H9 (cell line): ENCODE data around the gene DIPK1B. TPM values are rescaled to one million over a fixed set of nuclear protein-coding genes. Genes with fewer than 3 reads are reported as not detected.

Experiments used
- DNase-seq: peaks from one replicate; pipeline ENCODE4 v3.0.0-alpha.2; 2017
- H2AFZ ChIP-seq: one replicate; pipeline ENCODE4 v1.6.1; 2013; ENCODE audit warnings: mild to moderate bottlenecking, low read length, control low read depth, moderate library complexity
- H2AK5ac ChIP-seq: 2 replicates; pipeline ENCODE4 v1.6.1; 2013; ENCODE audit warnings: low read length, control low read depth, mixed read lengths; ENCODE audit not compliant: insufficient read length
- H2BK120ac ChIP-seq: one replicate; pipeline ENCODE4 v1.6.1; 2013; ENCODE audit warnings: low read depth, mild to moderate bottlenecking, low read length, control low read depth, inconsistent platforms; ENCODE audit not compliant: poor library complexity, severe bottlenecking
- H2BK12ac ChIP-seq: 2 replicates; pipeline ENCODE4 v1.6.1; 2013; ENCODE audit warnings: low read length, control low read depth, mixed read lengths, low read depth; ENCODE audit not compliant: insufficient read length
- H2BK15ac ChIP-seq: 2 replicates; pipeline ENCODE4 v1.6.1; 2013; ENCODE audit warnings: low read depth, low read length, control low read depth
- H2BK20ac ChIP-seq: one replicate; pipeline ENCODE4 v1.6.1; 2013; ENCODE audit warnings: low read depth, mild to moderate bottlenecking, low read length, control low read depth, inconsistent platforms; ENCODE audit not compliant: poor library complexity, severe bottlenecking
- H2BK5ac ChIP-seq: 2 replicates; pipeline ENCODE4 v1.6.1; 2013; ENCODE audit warnings: low read length, control low read depth, mixed read lengths; ENCODE audit not compliant: insufficient read length
- H3K14ac ChIP-seq: 2 replicates; pipeline ENCODE4 v1.6.1; 2013; ENCODE audit warnings: low read length, control low read depth; ENCODE audit not compliant: insufficient read depth
- H3K18ac ChIP-seq: 2 replicates; pipeline ENCODE4 v1.6.1; 2013; ENCODE audit warnings: low read depth, mild to moderate bottlenecking, mixed read lengths, low read length, control low read depth; ENCODE audit not compliant: insufficient read length
- H3K23ac ChIP-seq: 2 replicates; pipeline ENCODE4 v1.6.1; 2013; ENCODE audit warnings: low read length, control low read depth, mixed read lengths, low read depth; ENCODE audit not compliant: insufficient read length
- H3K23me2 ChIP-seq: 2 replicates; pipeline ENCODE4 v1.6.1; 2013; ENCODE audit warnings: low read depth, mild to moderate bottlenecking, mixed read lengths, low read length, control low read depth; ENCODE audit not compliant: insufficient read length, poor library complexity, severe bottlenecking
- H3K27ac ChIP-seq: 2 replicates; pipeline ENCODE4 v1.5.1; 2013; ENCODE audit warnings: low read length, control low read depth, mixed read lengths, low read depth; ENCODE audit not compliant: insufficient read length
- H3K27me3 ChIP-seq: 2 replicates; pipeline ENCODE4 v1.6.1; 2013; ENCODE audit warnings: low read length, control low read depth, inconsistent platforms; ENCODE audit not compliant: insufficient read depth
- H3K4ac ChIP-seq: 2 replicates; pipeline ENCODE4 v1.6.1; 2013; ENCODE audit warnings: low read depth, mild to moderate bottlenecking, control low read depth, inconsistent platforms, low read length, moderate library complexity
- H3K4me1 ChIP-seq: 2 replicates; pipeline ENCODE4 v1.6.1; 2013; ENCODE audit warnings: low read length, control low read depth, inconsistent platforms; ENCODE audit not compliant: insufficient read depth
- H3K4me2 ChIP-seq: 2 replicates; pipeline ENCODE4 v1.6.1; 2013; ENCODE audit warnings: low read length, control low read depth, mixed read lengths; ENCODE audit not compliant: insufficient read length, insufficient read depth
- H3K56ac ChIP-seq: 2 replicates; pipeline ENCODE4 v1.6.1; 2013; ENCODE audit warnings: low read depth, mild to moderate bottlenecking, mixed read lengths, low read length, control low read depth; ENCODE audit not compliant: insufficient read length
- H3K79me1 ChIP-seq: 2 replicates; pipeline ENCODE4 v1.6.1; 2013; ENCODE audit warnings: low read depth, mild to moderate bottlenecking, moderate library complexity, low read length, control low read depth, inconsistent platforms; ENCODE audit not compliant: insufficient read depth, poor library complexity, severe bottlenecking
- H3K79me2 ChIP-seq: 2 replicates; pipeline ENCODE4 v1.6.1; 2013; ENCODE audit warnings: low read length, control low read depth, inconsistent platforms; ENCODE audit not compliant: insufficient read depth
- H3K9ac ChIP-seq: 2 replicates; pipeline ENCODE4 v1.6.1; 2013; ENCODE audit warnings: low read length, control low read depth, mixed read lengths; ENCODE audit not compliant: insufficient read length; ENCODE audit errors: extremely low read depth
- H3K9me3 ChIP-seq: one replicate; pipeline ENCODE4 v1.6.1; 2013; ENCODE audit warnings: low read depth, low read length, inconsistent platforms; ENCODE audit not compliant: control insufficient read depth
- H3T11ph ChIP-seq: one replicate; pipeline ENCODE4 v1.6.1; 2013; ENCODE audit warnings: mild to moderate bottlenecking, low read length, control low read depth, inconsistent platforms
- H4K20me1 ChIP-seq: one replicate; pipeline ENCODE4 v1.6.1; 2013; ENCODE audit not compliant: control insufficient read depth, insufficient read length, insufficient read depth
- H4K5ac ChIP-seq: 2 replicates; pipeline ENCODE4 v1.6.1; 2013; ENCODE audit warnings: low read depth, mild to moderate bottlenecking, mixed read lengths, low read length, control low read depth; ENCODE audit not compliant: insufficient read length
- H4K8ac ChIP-seq: replicated peaks from 2 replicates; pipeline ENCODE4 v1.6.1; 2013; ENCODE audit warnings: low read length, control low read depth, mixed read lengths, low read depth; ENCODE audit not compliant: insufficient read length
- H4K91ac ChIP-seq: 2 replicates; pipeline ENCODE4 v1.6.1; 2013; ENCODE audit warnings: low read depth, mild to moderate bottlenecking, moderate library complexity, mixed read lengths, low read length, control low read depth; ENCODE audit not compliant: insufficient read length
- H3K27ac Mint-ChIP-seq, 3 experiments: 2 replicates in 2 of 3; 3 replicates in 1 of 3; pipeline ENCODE4 v1.8.0; 2020 to 2021; ENCODE audit warnings: mixed read lengths in 3 of 3, mild to moderate bottlenecking in 1 of 3, moderate library complexity in 1 of 3
- H3K27me3 Mint-ChIP-seq: 2 replicates; pipeline ENCODE4 v1.8.0; 2021; ENCODE audit warnings: low read depth, mild to moderate bottlenecking, moderate library complexity, mixed read lengths
- H3K36me3 Mint-ChIP-seq, 3 experiments: 2 replicates in 2 of 3; 3 replicates in 1 of 3; pipeline ENCODE4 v1.8.0; 2020 to 2021; ENCODE audit warnings: low read depth in 3 of 3, mixed read lengths in 3 of 3; ENCODE audit not compliant: insufficient read depth in 1 of 3
- H3K4me1 Mint-ChIP-seq, 2 experiments: 2 replicates each; pipeline ENCODE4 v1.8.0; 2020; ENCODE audit warnings: mixed read lengths in 2 of 2
- H3K4me3 Mint-ChIP-seq, 2 experiments: 2 replicates in 1 of 2; 3 replicates in 1 of 2; pipeline ENCODE4 v1.8.0; 2020 to 2021; ENCODE audit warnings: mild to moderate bottlenecking in 2 of 2, mixed read lengths in 2 of 2, moderate library complexity in 1 of 2
- H3K9me3 Mint-ChIP-seq, 2 experiments: 2 replicates in 1 of 2; 3 replicates in 1 of 2; pipeline ENCODE4 v1.8.0; 2020; ENCODE audit warnings: mild to moderate bottlenecking in 2 of 2, mixed read lengths in 2 of 2, moderate library complexity in 1 of 2
- CTCF ChIP-seq: fragments of 200-600 bp; sonication (generic); conservative IDR thresholded peaks from 3 replicates; pipeline ENCODE4 v1.8.0; 2021; ENCODE audit warnings: antibody characterized with exemption, mild to moderate bottlenecking
- WGBS: extraction: QIAGEN DNeasy Blood & Tissue Kit; methylation state at CpG from one replicate; pipeline ENCODE4 v1.1.7; 2013; ENCODE audit warnings: missing lambda C conversion rate, low lambda C conversion rate, mixed read lengths; ENCODE audit not compliant: insufficient read length; ENCODE audit errors: extremely low coverage; 5-methylcytosine and 5-hydroxymethylcytosine counted together
- total RNA-seq: library from RNA; stranded (reverse); gene quantifications from 2 replicates; pipeline ENCODE4 v1.2.1, GENCODE V29; 2021

The DIPK1B gene
- total RNA-seq, 1 experiment from 2014 or later: 40.3 TPM

- no peak overlapping the region for H2BK12ac ChIP-seq
- H4K20me1 ChIP-seq: no peaks in the 10 kb centered on the region
- peaks cover 0 to 16% of the 10 kb centered on the region in 2 experiments; a peak in 1 of 4 replicates for H3K4me1 Mint-ChIP-seq
- H4K91ac ChIP-seq: no peak overlapping the region
- no peak overlapping the region for H3K18ac ChIP-seq
- no peaks in the 10 kb centered on the region for H3K9me3 ChIP-seq
- no peak overlapping the region for H3K27ac Mint-ChIP-seq
- H2AFZ ChIP-seq: no peak overlapping the region
- H3K9ac ChIP-seq: no peak overlapping the region
- no peak overlapping the region for H2BK120ac ChIP-seq
- H3K27ac ChIP-seq: no peak overlapping the region
- H3K79me2 ChIP-seq: no peaks in the 10 kb centered on the region
- H4K8ac ChIP-seq: no peak overlapping the region
- TF ChIP-seq CTCF: no peak
- H3K4me2 ChIP-seq: no peak overlapping the region
- H3K4ac ChIP-seq: no peak overlapping the region
- H3K23me2 ChIP-seq: no peaks in the 10 kb centered on the region
- WGBS: no CpG with 5 or more reads among the region's 16 CpGs
- no peak for DNase-seq
- H3K27me3 ChIP-seq: no peaks in the 10 kb centered on the region
- no peak overlapping the region for H4K5ac ChIP-seq
- H3K23ac ChIP-seq: no peak overlapping the region
- no peak overlapping the region for H2BK20ac ChIP-seq
- H3K9me3 Mint-ChIP-seq: no peaks in the 10 kb centered on the region
- no peaks in the 10 kb centered on the region for H3K4me1 ChIP-seq
- no peak overlapping the region for H3K4me3 Mint-ChIP-seq
- no peak overlapping the region for H2BK5ac ChIP-seq
- H3K36me3 Mint-ChIP-seq: no peaks in the 10 kb centered on the region
- H3K27me3 Mint-ChIP-seq: peaks cover 7% of the 10 kb centered on the region
- no peaks in the 10 kb centered on the region for H3K79me1 ChIP-seq
- no peak overlapping the region for H3K56ac ChIP-seq
- H3T11ph ChIP-seq: no peak overlapping the region
- H2BK15ac ChIP-seq: no peak overlapping the region
- H2AK5ac ChIP-seq: no peak overlapping the region
- H3K14ac ChIP-seq: no peak overlapping the region
Measured at GRCh38 chr9:136740491-136740890, 28.1 kb downstream of the DIPK1B start.
